DMS53 treated with DMSO at 0.1 percent for 48 hours (cell line): ENCODE measurements around the gene AGAP1.
A peak's percentile ranks its signal among the peaks of the same experiment; 100 is the strongest.

Experiments
- DNase-seq: peaks from one replicate; lab custom pipeline; 2025; ENCODE audit not compliant: unreplicated experiment; lab: John Stamatoyannopoulos, UW

The AGAP1 gene

DNA sequence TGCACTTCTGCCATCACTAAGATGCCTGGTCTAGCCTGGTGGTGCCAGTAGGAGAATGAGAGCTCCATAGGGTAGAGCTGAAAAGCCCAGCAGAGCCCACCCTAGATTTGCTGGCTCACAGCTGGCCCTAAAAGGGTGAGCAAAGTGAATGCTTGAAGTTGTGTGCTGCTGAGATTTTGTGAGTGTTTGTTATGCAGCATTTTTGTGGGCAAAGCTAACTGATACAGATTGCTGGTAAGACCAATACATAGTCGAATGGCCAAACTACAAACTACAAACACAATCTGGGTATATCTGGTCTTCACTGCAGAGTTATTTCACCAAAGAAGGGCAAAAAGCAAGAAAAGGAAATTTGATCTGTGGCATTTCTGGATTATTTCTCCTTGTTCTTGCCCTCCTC is 7.1 kb upstream of the AGAP1 start:
- DNase-seq = no peak

DNA sequence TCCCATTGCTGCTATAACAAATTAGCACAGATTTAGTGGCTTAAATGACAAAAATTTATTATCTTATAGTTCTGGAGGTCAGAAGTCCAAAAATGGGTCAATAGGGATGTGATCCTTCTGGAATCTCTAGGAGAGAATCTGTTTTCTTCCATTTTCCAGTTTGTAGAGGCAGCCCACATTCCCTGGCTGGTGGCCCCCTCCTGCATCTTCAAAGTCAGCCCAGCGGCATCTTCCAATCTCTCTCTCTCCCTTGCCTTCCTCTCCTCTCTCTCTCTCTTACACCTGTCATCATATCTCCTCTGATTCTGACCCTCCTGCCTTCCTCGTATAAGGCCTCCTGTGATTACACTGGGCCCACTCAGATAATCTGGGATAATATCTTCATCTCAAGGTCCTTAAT is 3.9 kb upstream of the AGAP1 start:
- DNase-seq = no peak

DNA sequence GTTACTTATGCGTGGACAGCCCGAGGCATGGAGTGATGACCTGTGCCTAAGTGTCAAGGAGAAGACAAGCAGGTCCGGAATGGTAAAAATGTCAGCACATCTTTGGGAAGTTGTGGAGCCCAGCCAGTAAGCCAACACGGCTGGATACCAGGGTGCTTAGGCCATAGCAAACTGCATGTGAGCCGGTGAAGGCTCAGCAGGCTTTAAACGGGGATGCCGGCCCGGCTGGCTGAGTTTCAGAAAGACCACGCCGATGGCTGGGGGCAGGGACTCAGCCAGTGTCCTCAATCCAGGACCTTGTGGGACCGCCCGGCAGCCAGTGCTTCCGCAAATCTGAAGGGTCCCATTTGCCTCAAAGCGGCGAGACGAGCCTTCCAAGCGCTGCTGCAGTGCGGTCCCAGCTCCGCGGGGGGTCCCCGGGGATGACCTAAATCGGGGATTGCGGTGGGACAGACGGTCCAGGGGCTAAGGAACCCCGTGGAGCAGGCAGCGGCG is 946 bp upstream of the AGAP1 start:
- DNase-seq = no peak

DNA sequence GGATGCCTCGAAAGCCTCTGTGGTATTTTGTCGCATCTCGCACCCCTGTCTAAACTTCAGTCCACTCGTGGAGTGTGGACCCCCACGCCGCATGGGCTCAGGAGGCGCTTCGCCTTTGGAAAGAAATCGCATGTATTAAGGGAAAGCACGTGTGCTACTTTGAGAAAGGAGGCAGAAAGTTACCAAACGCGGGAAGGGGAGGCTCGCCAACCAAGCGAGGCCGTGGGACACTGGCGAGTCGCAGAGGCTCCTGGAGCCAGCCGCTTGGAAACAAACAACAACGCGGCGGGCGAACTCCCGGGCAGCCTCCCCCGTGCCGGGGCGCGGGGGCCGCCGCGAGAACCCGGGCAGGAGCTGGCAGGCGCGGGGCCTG is 455 bp upstream of the AGAP1 start:
- no peak for DNase-seq

GRCh38 chr2:235494716-235495372 is 1.0 kb downstream of the AGAP1 start:
- DNase-seq = no peak

DNA sequence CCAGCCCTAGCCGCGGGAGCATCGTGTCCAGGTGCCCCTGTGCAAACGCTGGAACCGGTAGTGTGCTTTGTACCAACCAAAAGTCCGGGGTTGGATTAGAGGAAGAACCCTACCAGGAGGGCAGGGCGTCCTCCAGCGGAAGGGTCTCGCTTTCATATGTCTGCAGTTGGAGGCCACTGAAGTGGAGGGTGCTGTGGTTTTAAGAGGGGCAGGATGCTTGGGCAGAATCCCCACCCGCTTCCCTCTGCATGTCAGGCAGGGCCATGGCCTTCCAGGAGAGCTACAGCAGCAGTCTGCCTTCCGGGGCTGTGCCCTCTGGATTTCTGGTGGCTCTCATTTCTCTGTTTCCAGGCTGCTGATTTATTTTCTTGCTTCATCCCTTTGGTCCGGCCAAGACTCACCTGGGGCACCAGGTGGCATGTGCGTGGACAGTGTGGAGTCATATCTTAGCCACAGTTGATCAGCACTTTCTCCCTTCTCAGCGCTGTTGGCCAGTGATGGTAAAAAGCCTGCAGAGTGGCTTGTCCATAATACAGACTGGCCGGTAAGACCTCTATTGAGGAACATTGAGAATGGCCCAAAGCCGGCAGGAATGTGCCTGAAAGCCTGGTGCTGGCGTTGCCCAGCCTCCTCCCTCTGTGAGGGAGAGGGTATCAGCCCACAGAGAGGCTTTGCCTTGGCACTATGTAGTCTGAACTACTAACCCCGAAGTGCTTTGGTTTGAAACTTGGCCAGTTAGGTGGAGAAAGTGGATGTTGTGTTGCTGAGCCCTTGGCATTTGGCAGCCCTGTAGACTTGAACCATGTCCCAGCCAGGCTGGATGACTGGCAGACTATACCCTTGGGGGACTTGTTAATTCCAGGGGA is 1.8 kb downstream of the AGAP1 start:
- DNase-seq = peak; percentile 16

- DNase-seq = peak; percentile 15
Measured at GRCh38 chr2:235496239-235496621, 2.4 kb downstream of the AGAP1 start.

GRCh38 chr2:235497096-235497495 is 3.3 kb downstream of the AGAP1 start:
- DNase-seq = no peak

DNA sequence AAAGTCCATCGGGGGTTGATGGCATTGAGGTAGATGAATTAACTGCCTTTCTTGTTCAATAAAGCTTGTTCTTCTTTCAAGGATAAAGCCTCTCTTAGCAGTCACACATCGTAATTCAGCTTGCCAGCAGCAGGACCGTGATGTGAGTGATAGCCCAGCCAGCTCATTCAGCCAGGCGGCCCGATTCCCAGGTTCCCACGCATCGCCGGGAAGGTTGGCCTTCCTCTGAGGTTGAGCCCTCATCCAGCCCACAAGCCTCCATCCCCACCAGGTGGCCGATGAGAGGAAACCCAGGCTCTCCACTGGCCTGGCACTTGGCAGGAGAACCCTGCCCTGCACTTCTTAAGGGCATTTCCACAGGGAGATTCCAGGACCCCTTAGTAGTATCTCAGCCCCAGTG is 4.7 kb downstream of the AGAP1 start:
- no peak for DNase-seq

- no peak for DNase-seq
Measured at GRCh38 chr2:235498946-235499812, 5.3 kb downstream of the AGAP1 start.

- no peak for DNase-seq
Measured at GRCh38 chr2:235500110-235500760, 6.4 kb downstream of the AGAP1 start.

- DNase-seq = no peak
Measured at GRCh38 chr2:235500761-235501672, 7.2 kb downstream of the AGAP1 start.

DNA sequence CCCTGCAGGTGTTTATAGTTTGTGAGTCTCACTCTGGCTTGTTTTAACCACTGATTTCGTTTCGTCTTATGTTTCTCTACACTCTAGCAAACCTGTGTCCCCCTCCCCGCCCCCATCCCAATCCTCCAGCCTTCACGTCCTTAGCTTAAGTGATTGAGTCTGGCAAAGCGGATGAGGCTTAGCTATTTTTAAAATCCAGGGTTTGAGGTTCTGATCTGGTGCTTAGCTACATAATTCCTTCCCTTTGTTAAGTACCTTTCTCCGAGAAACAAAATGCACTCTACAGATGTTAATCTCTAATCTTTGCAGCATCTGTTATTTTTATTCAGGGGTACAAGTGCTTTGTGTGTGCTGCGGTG is 7.8 kb downstream of the AGAP1 start:
- no peak for DNase-seq

DNA sequence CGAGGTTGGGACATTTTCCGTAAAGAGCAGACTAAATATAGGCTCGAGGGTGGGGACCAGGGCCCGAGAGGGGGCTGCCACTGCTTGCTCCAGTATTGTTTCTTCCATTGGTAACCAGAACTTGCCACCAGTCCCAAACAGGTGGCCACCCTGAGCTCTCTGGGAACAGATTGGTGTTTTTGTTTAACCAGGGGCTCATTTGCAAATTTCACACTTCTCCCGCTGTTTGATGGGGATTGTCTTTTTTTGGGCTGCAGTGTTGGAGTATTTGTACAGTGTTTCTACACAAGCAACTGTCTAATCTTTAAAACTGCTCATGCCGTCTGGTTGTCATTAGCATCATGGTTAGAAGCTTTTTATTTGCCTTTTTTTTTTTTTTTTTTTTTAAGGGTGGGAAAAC is 8.5 kb downstream of the AGAP1 start:
- no peak for DNase-seq

DNA sequence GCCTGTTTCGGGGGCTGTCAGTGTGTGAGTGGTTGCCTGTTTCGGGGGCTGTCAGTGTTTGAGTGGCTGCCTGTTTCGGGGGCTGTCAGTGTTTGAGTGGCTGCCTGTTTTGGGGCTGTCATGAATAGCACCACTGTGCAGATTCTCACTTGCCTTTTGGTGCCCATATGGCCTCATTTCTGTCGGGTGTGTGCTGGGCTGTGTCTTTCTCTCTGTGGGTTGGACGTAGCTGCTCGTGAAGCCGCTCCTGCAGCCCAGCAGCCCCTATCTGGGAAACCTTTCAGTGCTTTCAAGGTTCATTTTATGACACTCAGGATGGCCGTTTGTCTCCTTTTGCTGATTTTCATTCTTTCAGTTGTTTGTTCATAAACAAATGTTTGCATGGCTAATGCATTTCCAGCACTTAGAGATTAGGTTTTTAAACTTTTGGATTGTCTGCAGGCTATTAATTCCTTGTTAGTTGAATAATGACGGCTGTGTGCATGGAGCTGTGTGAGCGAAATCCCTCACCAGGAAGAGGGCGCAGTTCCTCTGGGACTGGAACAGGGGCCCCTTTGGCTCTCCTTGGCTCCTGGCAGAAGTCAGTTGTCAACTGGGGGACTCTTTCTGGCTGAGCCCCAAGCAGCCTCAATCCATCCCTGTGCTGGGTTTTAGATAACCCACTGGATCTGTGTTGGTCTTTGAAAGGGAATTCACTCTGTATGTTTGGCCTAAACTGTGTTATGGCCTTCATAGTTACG is 10.8 kb downstream of the AGAP1 start:
- DNase-seq = no peak

DNA sequence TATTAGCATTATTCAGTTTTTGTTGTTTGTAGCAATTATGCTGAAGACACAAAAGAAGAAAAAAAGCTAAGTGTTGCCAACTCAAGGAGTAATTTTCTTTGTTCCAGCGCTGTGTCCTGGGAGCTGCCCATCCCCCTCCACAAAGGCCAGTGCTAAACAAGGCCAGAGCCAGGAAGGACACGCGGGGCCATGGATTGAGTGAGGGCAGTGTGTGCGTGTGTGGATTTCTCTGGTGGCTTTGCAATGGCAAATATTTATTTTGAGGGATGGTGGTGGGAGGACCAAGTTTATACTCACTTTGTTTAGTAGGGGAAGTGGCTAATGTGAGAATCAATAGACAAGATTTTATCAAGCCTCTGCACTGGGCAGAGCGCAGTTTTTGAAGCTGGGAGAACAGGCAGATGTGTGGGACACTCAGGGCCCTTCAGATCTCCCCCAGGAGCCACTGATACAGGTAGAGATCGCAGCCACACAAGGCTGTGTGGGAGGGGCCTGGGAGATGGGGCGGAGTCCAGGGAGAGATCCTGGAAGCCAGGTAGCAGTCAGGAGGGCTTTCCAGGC is 11.4 kb downstream of the AGAP1 start:
- DNase-seq = peak; percentile 35

DNA sequence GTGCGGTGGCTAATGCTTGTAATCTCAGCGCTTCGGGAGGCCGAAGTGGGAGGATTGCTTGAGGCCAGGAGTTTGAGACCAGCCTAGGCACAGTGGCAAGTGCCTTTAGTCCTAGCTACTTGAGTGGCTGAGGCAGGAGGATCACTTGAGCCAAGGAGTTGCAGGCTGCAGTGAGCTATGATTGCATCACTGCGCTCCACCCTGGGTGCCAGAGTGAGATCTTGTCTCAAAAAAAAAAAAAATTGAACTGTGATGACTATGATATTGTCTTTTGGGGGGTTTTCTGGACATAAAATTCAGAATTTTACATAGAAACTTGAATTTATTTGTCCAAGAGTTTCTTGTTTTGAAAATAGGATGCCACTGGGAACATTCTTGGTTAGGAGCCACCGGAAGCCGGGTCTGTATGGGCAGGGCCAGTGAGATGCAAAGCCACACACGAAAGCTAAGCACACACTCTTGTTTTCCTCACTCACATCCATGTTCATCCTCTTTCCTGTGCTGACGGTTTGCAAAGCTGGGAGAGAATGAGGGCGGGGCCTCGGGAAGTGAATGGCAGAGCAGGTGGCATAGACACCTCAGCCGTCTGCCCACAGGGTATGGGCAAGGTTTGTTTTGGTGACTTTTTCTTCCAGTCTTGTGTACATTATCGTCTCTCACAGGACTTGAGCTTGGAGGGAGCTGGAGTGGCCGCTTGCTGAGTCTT is 12.6 kb downstream of the AGAP1 start:
- peak; percentile 92 for DNase-seq

DNA sequence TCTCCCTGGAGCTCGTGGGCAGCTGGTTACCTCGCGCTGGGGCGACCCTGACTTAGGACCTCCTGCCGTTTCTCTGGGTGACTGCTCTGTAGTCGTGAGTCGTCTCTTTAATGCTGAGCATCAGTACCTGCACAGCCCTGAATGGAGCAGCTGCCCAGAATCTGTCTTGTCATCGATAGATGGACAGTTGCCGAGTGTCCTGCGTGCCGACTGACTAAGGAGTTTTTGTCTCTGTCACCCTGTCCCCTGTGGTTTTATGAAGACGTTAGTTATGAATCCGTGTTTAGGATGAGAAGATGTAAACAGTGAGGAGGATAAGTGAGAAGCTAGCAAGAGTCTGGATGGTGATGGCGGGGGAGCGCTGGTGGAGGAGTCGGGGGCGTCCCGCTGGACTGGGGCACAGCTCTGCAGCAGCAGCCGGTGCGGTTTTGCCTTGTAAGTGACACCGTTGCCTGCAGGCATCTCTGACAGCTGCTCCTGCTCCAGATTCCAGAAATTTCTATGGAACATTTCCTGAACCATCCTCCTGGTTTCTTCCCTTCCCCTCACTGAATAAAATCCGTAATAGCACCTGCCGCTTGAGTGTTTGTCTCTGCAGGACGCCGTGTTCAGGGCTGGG is 13.3 kb downstream of the AGAP1 start:
- DNase-seq = no peak
